ENCODE results near the gene AKAP11. TPM values are rescaled to one million over a fixed set of nuclear protein-coding genes. Genes with fewer than 3 reads are reported as not detected.
A peak's percentile ranks its signal among the peaks of the same experiment; 100 is the strongest.

The AKAP11 gene
- polyA plus RNA-seq, 1 donor from 2014 or later, result 20.9 TPM

DNA sequence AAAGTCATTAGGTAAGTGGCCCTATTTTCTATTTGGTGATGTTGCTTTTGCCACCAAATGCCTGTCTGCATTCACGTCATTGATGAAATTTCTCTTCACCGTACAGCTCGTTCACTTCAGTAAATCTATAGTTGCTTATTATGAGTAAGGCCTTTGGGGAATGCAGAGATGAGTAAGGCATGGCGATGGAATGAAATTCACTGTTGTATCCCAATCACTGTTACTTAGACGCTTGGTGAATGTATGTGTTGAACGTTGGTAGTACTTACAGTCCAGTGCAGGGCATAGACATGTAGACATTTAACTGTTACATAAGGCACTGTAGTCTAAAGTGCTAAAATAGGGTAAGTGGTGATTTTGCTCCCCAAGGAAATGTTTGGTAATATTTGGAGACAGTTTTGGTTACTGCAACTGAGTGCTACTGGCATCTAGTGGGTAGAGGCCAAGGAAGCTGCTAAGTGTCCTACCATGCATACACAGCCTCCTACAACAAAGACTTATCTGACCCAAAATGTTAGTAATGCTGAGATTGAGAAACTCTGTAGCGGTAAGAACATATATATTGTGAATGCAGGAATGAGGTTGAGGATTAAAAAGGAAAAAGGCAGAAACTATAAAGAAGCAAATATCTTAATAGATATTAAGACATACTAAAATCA, 5.8 kb downstream of the AKAP11 start:
- peak overlapping the region; percentile 5 for H3K4me3 ChIP-seq (ENCODE audit: low read length)
- no peak overlapping the region for H2AFZ ChIP-seq (ENCODE audit: low read depth, low read length)
- no peaks in the 10 kb centered on the region for H3K9me2 ChIP-seq (ENCODE audit: insufficient read depth, low read length)
- no peaks in the 10 kb centered on the region for H3K9me3 ChIP-seq (ENCODE audit: low read length)
- no peak overlapping the region for H3K27ac ChIP-seq (ENCODE audit: low read length)
- H3F3A ChIP-seq (ENCODE audit: insufficient read depth, low read length, poor library complexity, severe bottlenecking), result no peaks in the 10 kb centered on the region
- no peak overlapping the region for H3K4me2 ChIP-seq (ENCODE audit: low read length)
- no peak overlapping the region for H3K9ac ChIP-seq (ENCODE audit: low read length)
- H3K27me3 ChIP-seq (ENCODE audit: insufficient read depth, low read depth, low read length), result no peaks in the 10 kb centered on the region
- no peaks in the 10 kb centered on the region for H3K36me3 ChIP-seq (ENCODE audit: insufficient read depth, low read length)
- no peak for TF ChIP-seq MXI1 (conservative IDR thresholded peaks at IDR 0.05; ENCODE audit: poor library complexity, severe bottlenecking)
- no peak for TF ChIP-seq TAF1 (IDR thresholded peaks at IDR 0.05; ENCODE audit: low read depth)
- TF ChIP-seq REST (IDR thresholded peaks at IDR 0.05; ENCODE audit: borderline replicate concordance), result no peak
- no peak for TF ChIP-seq RAD21 (conservative IDR thresholded peaks at IDR 0.05)
- no peak for TF ChIP-seq SMC3 (conservative IDR thresholded peaks at IDR 0.05; ENCODE audit: poor library complexity)
- TF ChIP-seq, protein P1, sequence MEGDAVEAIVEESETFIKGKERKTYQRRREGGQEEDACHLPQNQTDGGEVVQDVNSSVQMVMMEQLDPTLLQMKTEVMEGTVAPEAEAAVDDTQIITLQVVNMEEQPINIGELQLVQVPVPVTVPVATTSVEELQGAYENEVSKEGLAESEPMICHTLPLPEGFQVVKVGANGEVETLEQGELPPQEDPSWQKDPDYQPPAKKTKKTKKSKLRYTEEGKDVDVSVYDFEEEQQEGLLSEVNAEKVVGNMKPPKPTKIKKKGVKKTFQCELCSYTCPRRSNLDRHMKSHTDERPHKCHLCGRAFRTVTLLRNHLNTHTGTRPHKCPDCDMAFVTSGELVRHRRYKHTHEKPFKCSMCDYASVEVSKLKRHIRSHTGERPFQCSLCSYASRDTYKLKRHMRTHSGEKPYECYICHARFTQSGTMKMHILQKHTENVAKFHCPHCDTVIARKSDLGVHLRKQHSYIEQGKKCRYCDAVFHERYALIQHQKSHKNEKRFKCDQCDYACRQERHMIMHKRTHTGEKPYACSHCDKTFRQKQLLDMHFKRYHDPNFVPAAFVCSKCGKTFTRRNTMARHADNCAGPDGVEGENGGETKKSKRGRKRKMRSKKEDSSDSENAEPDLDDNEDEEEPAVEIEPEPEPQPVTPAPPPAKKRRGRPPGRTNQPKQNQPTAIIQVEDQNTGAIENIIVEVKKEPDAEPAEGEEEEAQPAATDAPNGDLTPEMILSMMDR (IDR thresholded peaks at IDR 0.05; ENCODE audit: poor library complexity, severe bottlenecking), result no peak
- TF ChIP-seq EZH2 (IDR thresholded peaks at IDR 0.05; ENCODE audit: borderline replicate concordance, insufficient read depth, low read length, poor library complexity, severe bottlenecking), result no peak
- no peak for TF ChIP-seq POLR2AphosphoS5 (IDR thresholded peaks at IDR 0.05)
- no peak for TF ChIP-seq EP300 (conservative IDR thresholded peaks at IDR 0.05; ENCODE audit: poor library complexity, severe bottlenecking)
- H4K20me1 ChIP-seq (ENCODE audit: insufficient read depth), result no peaks in the 10 kb centered on the region
- peaks cover 74% of the 10 kb centered on the region for H3K79me2 ChIP-seq (replicated peaks; ENCODE audit: insufficient read depth, low read length)

DNA sequence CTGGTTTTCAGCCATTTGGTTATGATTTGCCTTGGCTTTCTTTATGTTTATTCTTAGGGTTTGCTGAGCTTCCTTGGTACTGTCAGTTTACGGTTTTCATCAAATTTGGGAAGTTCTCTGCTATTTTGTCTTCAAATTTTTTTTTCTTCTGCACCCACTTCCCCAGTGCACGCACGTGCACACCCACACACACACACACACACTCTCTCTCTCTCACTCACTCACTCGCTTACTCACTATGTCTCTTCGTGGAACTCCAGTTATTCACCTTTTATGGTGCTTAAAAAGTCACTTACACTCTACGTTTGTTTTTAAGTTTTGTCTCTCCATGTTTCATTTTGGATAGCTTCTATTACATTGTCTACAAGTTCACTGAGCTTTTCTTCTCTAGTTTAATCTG, 7.1 kb downstream of the AKAP11 start:
- no peak overlapping the region for H3K9ac ChIP-seq (ENCODE audit: low read length)
- no peaks in the 10 kb centered on the region for H3K36me3 ChIP-seq (ENCODE audit: insufficient read depth, low read length)
- no peaks in the 10 kb centered on the region for H3K9me3 ChIP-seq (ENCODE audit: low read length)
- H2AFZ ChIP-seq (ENCODE audit: low read depth, low read length), result no peak overlapping the region
- no peak overlapping the region for H3K4me3 ChIP-seq (ENCODE audit: low read length)
- H3K79me2 ChIP-seq (replicated peaks; ENCODE audit: insufficient read depth, low read length), result peaks cover 73% of the 10 kb centered on the region
- TF ChIP-seq, protein P1 (IDR thresholded peaks at IDR 0.05; ENCODE audit: poor library complexity, severe bottlenecking), result no peak
- TF ChIP-seq EZH2 (IDR thresholded peaks at IDR 0.05; ENCODE audit: borderline replicate concordance, insufficient read depth, low read length, poor library complexity, severe bottlenecking) (no peak), TAF1 (IDR thresholded peaks at IDR 0.05; ENCODE audit: low read depth) (no peak), POLR2AphosphoS5 (IDR thresholded peaks at IDR 0.05) (no peak), SMC3 (conservative IDR thresholded peaks at IDR 0.05; ENCODE audit: poor library complexity) (no peak), MXI1 (conservative IDR thresholded peaks at IDR 0.05; ENCODE audit: poor library complexity, severe bottlenecking) (no peak), RAD21 (conservative IDR thresholded peaks at IDR 0.05) (no peak), EP300 (conservative IDR thresholded peaks at IDR 0.05; ENCODE audit: poor library complexity, severe bottlenecking) (no peak), REST (IDR thresholded peaks at IDR 0.05; ENCODE audit: borderline replicate concordance) (no peak)
- no peak overlapping the region for H3K4me2 ChIP-seq (ENCODE audit: low read length)
- no peaks in the 10 kb centered on the region for H3K9me2 ChIP-seq (ENCODE audit: insufficient read depth, low read length)
- H3K27ac ChIP-seq (ENCODE audit: low read length), result no peak overlapping the region
- H4K20me1 ChIP-seq (ENCODE audit: insufficient read depth), result no peaks in the 10 kb centered on the region
- no peaks in the 10 kb centered on the region for H3K27me3 ChIP-seq (ENCODE audit: insufficient read depth, low read depth, low read length)
- H3F3A ChIP-seq (ENCODE audit: insufficient read depth, low read length, poor library complexity, severe bottlenecking), result no peaks in the 10 kb centered on the region

Measured in neural cell (in vitro differentiated cells).